H4 (cell line): Measurements from ENCODE around the gene NTN3. TPM values are rescaled to one million over a fixed set of nuclear protein-coding genes. Genes with fewer than 3 reads are reported as not detected.

Source experiments
- DNase-seq: peaks from one replicate; pipeline ENCODE4 v3.0.0-alpha.2; 2015; ENCODE audit warnings: low spot score
- total RNA-seq: library from RNA; depleted of rRNA; stranded (reverse); fragments of >200 nt; shearing (Covaris generic); gene quantifications from 2 replicates; pipeline ENCODE4 v1.2.3, GENCODE V29; 2014

The NTN3 gene
- total RNA-seq, 1 experiment from 2014 or later = 0.14 TPM

DNA sequence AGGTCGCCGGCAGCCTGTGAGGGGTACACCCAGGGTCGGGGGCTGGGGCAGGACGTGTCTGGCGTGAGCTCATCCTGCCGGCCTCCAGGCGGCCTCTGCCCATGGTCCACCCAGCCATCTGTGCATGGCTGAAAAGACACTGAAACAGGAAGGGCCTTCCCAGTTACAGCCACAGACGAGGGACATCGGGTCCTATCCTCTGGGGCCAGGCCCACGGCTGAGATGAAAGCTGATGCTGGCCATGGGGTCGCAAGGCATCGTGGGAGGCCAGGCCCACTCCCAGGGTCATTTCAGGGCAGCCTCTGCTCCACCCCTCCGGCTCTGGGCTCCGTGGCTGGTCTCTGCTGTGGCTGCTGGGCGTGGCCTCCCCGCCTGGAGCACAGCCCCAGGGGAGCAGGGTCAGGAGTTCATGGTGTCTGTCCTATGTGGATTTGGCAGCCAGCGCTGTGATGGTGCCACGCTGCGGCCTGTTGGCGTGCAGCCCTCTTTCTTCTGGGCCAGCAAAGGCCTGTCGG is 26.1 kb downstream of the NTN3 start:
- no peak for DNase-seq

DNA sequence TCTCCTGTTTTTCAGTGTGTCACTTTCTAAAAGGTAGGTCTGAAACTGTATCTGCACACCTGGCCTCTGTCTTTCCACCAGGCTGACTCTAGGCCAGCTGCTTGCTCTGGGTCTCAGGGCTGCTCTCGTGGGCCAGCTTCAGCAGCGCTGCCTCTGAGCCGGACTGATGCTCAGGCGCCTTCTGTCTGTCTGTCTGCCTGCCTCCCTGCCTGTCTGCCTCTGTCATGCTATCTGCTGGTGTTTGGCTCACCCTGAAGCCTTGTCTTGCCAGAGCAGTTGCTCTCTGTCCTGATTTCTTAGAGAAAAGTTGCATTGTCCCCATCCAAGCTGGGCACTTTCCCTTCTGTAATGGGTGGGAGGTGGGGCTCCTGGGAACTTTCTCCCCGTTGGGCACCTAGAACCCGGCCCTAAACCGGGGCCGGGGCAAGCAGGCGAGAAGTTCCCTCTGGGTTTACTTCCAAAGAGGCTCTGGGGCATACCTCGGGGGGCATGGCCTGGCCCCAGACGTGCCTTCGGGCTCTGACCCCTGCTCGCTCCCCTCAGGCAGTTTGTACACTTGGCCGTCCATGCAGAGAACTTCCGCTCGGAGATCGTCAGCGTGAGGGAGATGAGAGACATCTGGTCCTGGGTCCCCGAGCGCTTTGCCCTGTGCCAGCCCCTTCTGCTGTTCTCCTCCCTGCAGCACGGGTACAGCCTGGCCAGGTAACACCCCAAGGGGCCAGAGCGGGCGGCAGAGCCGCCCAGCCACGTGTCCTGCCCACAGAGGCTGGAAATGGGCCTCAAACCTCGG is 26.8 kb downstream of the NTN3 start:
- no peak for DNase-seq

DNA sequence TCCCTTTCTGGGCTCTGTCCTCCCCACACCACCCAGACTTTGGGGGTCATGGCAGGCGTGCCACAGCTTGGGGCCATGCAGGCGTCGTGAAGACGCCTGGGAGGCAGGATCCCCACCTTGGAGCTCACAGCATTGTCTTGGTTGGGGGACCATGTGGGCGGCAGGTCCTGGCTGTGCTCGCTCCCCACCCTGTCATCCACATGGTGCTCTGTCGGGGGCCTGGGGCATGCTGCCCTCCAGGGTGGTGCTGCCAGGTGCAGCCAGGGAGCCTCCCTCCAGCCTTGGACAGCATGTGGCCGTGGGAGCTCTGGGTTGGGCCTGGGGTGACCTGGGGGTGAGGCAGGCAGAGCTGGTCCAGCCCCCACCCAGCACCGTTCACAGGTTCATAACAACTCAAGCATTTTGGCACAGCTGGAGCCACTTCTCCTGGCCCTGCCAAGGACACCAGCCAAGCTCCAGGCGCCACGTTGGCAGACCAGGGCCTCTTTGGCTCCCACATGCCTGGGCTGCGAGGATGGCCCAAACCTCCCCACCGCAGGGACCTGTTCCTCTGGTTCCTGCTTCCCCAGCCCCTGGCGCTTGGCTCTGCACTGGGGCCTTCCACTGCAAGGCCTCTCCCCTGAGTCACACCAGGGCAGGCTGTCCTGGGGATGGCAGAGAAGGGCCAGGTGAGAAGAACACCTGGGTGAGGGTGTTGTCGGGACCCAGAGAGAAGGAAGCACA is 27.6 kb downstream of the NTN3 start:
- DNase-seq = no peak

DNA sequence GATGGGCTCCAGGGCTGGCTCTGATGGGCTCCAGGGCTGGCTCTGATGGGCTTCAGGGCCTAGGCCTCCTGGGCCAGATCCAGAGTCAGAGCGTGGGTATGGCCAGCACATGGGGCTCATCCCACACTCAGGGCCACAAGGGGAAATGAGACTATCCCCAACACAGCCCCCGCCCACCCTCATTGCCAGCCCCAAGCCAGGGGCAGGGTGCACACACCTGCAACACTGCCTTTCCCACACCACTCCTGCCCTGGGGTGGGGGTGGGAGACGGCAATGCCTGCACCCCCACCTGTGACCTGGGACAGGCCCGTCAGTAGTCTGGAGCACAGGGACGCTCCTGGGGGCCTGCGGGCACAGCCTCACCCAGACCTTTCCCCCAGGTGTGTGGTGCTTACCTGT is 28.4 kb downstream of the NTN3 start:
- no peak for DNase-seq

GRCh38 chr16:2499890-2500429 is 28.9 kb downstream of the NTN3 start:
- DNase-seq = no peak

- no peak for DNase-seq
These were observed 29.4 kb downstream of the NTN3 start for GRCh38 chr16:2500430-2500917.

- peak; percentile 50 for DNase-seq
These were observed 30.0 kb downstream of the NTN3 start for GRCh38 chr16:2500918-2501750.

- no peak for DNase-seq
These were observed 31.1 kb downstream of the NTN3 start for GRCh38 chr16:2501946-2502895.

DNA sequence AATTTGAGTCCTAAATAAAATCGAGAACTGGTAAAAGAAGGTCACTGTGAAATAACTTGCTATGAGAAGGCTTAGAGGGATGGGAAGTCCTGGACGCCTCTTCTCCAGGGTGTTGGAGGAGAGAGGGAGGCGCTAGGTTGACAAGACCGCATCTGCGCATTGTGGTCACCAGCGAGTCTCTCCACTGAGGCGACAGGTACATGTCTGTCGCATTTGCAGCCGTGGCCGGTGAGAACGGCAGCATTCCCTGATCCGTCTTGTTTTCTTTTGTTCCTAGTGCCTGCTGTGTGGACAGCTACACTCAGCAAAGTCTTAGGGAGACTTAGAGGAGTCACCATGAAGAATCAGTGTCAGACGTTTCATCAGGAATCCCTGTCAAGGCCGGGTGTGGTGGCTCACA is 34.6 kb downstream of the NTN3 start:
- no peak for DNase-seq

DNA sequence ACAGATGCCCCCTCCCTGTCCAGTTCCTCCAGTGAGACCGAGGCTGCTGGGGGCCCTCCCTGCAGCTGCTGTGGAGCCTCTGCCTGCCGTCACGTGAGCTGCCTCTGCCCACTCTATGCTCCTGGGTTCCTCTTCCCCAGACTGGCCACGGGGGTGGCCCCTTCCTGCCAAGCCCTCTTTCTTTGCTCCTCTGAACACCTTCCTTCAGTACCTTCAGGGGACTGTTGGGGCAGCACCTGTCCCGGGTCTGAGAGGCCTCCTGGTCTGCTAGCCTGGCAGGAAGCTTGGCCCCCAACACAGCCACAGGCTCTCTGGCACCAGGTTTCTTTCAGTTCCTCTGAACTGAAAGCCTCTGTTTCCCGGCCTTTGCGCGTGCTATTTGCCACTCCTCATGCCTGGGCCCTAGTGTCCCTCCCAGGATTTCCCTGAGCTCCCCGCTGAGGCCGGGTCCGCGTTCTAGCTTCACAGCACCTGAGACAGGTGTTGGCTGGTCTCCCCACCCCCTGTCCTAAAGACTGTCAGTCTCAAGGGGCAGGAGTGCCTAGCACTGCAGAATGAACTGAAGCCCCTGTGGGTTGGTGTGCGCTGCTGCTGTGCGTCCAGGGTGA is 36.1 kb downstream of the NTN3 start:
- DNase-seq = no peak

GRCh38 chr16:2507665-2508064 is 36.6 kb downstream of the NTN3 start:
- DNase-seq = no peak

GRCh38 chr16:2508722-2509400 is 37.8 kb downstream of the NTN3 start:
- DNase-seq = no peak

DNA sequence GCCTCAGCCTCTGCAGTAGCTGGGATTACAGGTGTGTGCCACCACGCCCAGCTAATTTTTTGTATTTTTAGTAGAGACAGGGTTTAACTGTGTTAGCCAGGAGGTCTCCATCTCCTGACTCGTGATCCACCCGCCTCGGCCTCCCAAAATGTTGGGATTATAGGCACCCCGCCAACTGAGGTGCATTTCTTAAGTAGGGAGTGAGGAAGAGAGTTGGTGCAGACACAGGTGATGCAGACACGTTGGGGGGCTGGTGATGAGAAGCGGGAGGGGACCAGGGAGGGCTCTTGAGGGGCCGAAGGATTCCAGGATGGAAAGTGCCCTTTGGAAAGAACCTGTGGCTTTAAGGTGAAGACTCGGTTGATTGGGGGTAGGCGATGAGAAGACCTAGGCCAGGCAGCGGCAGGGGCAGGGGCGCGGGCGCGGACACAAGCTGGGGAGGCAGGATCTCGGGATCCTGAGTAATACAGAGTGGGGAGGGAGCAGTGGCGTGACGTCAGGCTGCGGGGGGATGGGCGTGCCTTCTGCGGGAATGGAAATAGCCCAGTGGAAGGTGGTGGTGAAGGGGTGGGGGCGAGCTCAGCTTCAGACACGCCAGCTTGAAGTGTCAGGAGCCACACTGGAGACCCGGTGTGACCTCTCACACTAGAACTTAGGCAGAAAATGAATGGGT is 40.2 kb downstream of the NTN3 start:
- no peak for DNase-seq

- DNase-seq = no peak
These were observed 41.1 kb downstream of the NTN3 start for GRCh38 chr16:2511996-2512734.

GRCh38 chr16:2512735-2513404 is 41.8 kb downstream of the NTN3 start:
- no peak for DNase-seq

GRCh38 chr16:2513405-2514332 is 42.6 kb downstream of the NTN3 start, which contains the start of gene ATP6V0C:
Gene ATP6V0C (plus strand): TSS chr16:2513952. CDS start chr16:2514104, 152 bp downstream.
- DNase-seq = peak; percentile 72
